Tibial artery (tissue), 4 donors: ENCODE results near the gene NFRKB.
"Not testable (repeated sequence)": the region's sequence is repeated elsewhere in the genome, so short reads cannot be mapped to it uniquely, and the experiment has no call there.

Source experiments
- DNase-seq, 2 donors: peaks; one replicate each; pipeline ENCODE4 v3.0.0-alpha.2; 2019
- H3K27ac ChIP-seq, 2 donors: fragments of 200-600 bp; sonication (generic) in 1 of 2; 1 replicate in 1 of 2; 2 replicates in 1 of 2; pipeline ENCODE4 v1.5.1; 2018 to 2019; ENCODE audit warnings: mild to moderate bottlenecking in 1 of 2
- H3K27me3 ChIP-seq, 2 donors: fragments of 200-600 bp; sonication (generic) in 1 of 2; one replicate each; pipeline versions ENCODE4 v1.5.1 to v1.6.0; 2016 to 2019
- H3K36me3 ChIP-seq, 3 donors: fragments of 200-600 bp; sonication (generic) in 2 of 3; one replicate each; pipeline ENCODE4 v1.5.1; 2016 to 2019; ENCODE audit warnings: mild to moderate bottlenecking in 2 of 3
- H3K4me1 ChIP-seq, 4 donors: fragments of 200-600 bp; sonication (generic) in 2 of 4; 1 replicate in 3 of 4; 2 replicates in 1 of 4; pipeline ENCODE4 v1.5.1; 2016 to 2019
- H3K4me3 ChIP-seq, 2 donors: fragments of 200-600 bp; sonication (generic) in 1 of 2; 1 replicate in 1 of 2; 2 replicates in 1 of 2; pipeline ENCODE4 v1.5.1; 2018 to 2019; ENCODE audit warnings: mild to moderate bottlenecking in 2 of 2
- H3K9me3 ChIP-seq, 3 donors: fragments of 200-600 bp; sonication (generic) in 1 of 3; one replicate each; pipeline ENCODE4 v1.5.1; 2016 to 2019
- intact Hi-C: fragments of 100-400 bp; cut with DNase I; formaldehyde crosslinking; loops from one replicate; pipeline ENCODE4 v1.15.0; 2023; ENCODE audit warnings: low total_unique reads
- TF ChIP-seq, protein P1 (sequence below), 2 experiments: fragments of 200-600 bp in 1 of 2; fragments of 450-650 bp in 1 of 2; IDR thresholded peaks; one replicate each; pipeline ENCODE4 v1.5.1; 2017 to 2019; ENCODE audit warnings: antibody characterized with exemption in 2 of 2, mild to moderate bottlenecking in 1 of 2, moderate library complexity in 1 of 2

The NFRKB gene

DNA sequence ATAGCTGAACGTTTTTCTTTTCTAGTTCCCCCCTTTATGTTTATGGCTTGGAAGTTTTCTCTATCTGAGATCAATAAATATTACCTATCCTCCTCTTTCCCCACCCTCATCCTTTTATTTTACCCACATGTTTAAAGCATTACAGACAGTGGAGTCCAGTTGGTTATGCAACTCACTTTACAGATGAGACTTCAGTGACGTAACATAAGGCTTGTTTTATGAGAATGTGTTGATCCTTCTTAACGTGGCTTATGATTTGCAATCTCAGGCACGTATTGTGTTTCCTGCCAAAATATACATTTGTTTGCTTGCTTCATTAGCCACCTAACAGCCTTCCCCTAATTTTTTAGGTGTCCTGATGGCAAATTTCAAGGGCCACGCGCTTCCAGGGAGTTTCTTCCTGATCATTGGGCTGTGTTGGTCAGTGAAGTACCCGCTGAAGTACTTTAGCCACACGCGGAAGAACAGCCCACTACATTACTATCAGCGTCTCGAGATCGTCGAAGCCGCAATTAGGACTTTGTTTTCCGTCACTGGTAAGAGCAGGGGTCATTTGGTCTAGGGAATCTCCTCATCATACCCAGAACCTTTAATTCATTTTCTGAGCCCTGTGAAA is 43.1 kb downstream of the NFRKB start:
- no peak overlapping the region for H3K4me3 ChIP-seq
- H3K27ac ChIP-seq = no peak overlapping the region
- no peaks in the 10 kb centered on the region for H3K36me3 ChIP-seq
- no peaks in the 10 kb centered on the region for H3K27me3 ChIP-seq
- DNase-seq = no peak
- H3K4me1 ChIP-seq = no peaks in the 10 kb centered on the region
- TF ChIP-seq, protein P1, sequence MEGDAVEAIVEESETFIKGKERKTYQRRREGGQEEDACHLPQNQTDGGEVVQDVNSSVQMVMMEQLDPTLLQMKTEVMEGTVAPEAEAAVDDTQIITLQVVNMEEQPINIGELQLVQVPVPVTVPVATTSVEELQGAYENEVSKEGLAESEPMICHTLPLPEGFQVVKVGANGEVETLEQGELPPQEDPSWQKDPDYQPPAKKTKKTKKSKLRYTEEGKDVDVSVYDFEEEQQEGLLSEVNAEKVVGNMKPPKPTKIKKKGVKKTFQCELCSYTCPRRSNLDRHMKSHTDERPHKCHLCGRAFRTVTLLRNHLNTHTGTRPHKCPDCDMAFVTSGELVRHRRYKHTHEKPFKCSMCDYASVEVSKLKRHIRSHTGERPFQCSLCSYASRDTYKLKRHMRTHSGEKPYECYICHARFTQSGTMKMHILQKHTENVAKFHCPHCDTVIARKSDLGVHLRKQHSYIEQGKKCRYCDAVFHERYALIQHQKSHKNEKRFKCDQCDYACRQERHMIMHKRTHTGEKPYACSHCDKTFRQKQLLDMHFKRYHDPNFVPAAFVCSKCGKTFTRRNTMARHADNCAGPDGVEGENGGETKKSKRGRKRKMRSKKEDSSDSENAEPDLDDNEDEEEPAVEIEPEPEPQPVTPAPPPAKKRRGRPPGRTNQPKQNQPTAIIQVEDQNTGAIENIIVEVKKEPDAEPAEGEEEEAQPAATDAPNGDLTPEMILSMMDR (IDR thresholded peaks at IDR 0.05) = no peak
- intact Hi-C loops = no loop called here
- no peaks in the 10 kb centered on the region for H3K9me3 ChIP-seq

DNA sequence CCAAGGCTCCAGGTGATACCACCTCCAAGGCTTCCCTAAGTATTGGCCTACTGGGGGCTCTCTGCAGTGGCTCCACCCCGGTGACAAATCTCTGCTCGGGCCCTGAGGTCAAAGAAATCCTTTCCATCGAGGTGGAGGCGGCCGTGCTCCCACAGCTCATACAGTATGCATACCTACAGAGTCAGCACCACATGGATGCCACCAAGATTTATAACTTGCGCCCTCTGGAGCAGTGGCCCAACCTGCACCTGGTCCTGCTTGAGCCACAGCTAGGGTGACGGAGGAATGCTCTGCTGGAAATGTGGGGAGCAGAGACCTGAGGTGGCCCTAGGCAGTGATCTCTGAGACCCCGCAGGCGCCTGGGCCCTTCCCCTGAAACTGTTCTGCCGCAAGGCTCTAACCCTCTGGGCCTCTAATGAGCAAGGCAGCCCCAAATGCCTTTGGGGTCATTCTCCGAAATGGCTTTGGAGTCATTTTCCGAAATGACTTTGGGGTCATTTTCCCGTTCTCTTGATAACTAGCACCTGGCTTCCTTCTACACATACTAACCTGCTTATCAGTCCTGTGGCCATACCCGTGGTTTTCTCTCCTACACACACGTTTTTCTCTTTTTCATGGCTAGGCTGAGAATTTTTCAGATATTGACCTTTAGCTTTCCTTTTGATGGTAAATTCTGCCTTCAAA is 45.8 kb downstream of the NFRKB start:
- Histone ChIP-seq H3K36me3 (no peaks in the 10 kb centered on the region), H3K27ac (no peak overlapping the region)

GRCh38 chr11:129847361-129847760 is 48.0 kb downstream of the NFRKB start:
- H3K4me3 ChIP-seq, DNase-seq, H3K27ac ChIP-seq, H3K9me3 ChIP-seq, H3K36me3 ChIP-seq, intact Hi-C loops, H3K27me3 ChIP-seq, H3K4me1 ChIP-seq: not testable (repeated sequence)

More for the DNA sequence above, 45.8 kb downstream of the NFRKB start:
- DNase-seq = no peak
- no peaks in the 10 kb centered on the region for H3K27me3 ChIP-seq
- no peak overlapping the region for H3K4me3 ChIP-seq
- no peaks in the 10 kb centered on the region for H3K4me1 ChIP-seq
- TF ChIP-seq, protein P1 (IDR thresholded peaks at IDR 0.05) = no peak
- intact Hi-C loops = no loop called here
- H3K9me3 ChIP-seq = no peaks in the 10 kb centered on the region

DNA sequence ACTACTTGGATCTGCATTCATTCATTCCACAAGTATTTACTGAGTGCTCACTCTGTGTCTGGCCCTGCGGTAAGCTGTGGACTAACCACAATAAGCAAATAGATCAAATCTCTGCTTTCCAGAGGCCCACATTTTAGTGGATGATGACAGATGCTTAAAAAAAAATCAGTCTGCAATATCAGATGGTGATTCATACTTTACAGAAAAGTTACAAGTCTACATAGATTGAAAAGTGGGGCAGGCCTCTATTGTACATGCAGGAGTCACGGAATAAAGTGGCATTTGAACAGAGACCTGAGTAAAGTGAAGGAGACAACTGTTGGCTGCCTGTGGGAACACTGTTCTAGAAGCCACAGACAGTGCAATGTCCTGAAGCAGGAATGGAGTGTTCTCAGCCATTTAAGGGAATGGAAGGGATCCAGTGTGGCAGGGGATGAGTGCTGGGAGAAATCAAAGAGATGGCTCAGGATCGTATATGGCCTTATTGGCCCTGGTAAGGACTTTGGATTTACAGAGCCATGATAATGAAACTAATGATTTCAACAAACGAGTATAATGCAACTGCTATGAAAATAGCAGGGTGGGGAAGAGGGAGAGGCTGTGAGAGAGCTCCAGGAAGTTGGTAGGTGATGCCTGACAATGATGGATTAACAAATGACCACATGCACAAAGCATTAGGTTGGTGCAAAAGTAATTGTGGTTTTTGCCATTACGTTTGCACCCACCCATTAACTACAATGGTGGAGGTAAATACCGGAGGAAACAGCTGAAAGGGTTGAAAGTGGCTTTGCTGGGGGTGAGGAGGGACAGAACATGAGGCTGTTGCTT is 48.7 kb downstream of the NFRKB start:
- H3K4me1 ChIP-seq = no peaks in the 10 kb centered on the region
- H3K9me3 ChIP-seq = no peaks in the 10 kb centered on the region
- H3K4me3 ChIP-seq = no peak overlapping the region
- H3K27me3 ChIP-seq = no peaks in the 10 kb centered on the region
- no peak for DNase-seq
- H3K27ac ChIP-seq = no peak overlapping the region
- intact Hi-C loops = no loop called here
- TF ChIP-seq, protein P1 (IDR thresholded peaks at IDR 0.05) = no peak
- no peaks in the 10 kb centered on the region for H3K36me3 ChIP-seq
